Measurements from ENCODE around the gene AKAP13.
"Not testable (repeated sequence)": the region's sequence is repeated elsewhere in the genome, so short reads cannot be mapped to it uniquely, and the experiment has no call there.

- TF ChIP-seq CTCF, MYC (IDR thresholded peaks at IDR 0.05; ENCODE audit: low read depth, low read length): not testable (repeated sequence)
These were observed 28.9 kb upstream of the AKAP13 start for GRCh38 chr15:85351501-85351900.

Measured in NB4 (cell line).